PC-9 (cell line): ENCODE data around the gene IGF2BP2.

Experiments used
- CTCF ChIP-seq: fragments of 200-600 bp; sonication (generic); conservative IDR thresholded peaks from 2 replicates; pipeline ENCODE4 v1.6.1; 2017; ENCODE audit warnings: mixed run types, antibody characterized with exemption, mild to moderate bottlenecking, moderate library complexity
- EZH2 ChIP-seq: fragments of 200-600 bp; sonication (generic); IDR thresholded peaks from 2 replicates; pipeline ENCODE4 v1.8.0; 2017; ENCODE audit warnings: antibody characterized with exemption, low read depth

GRCh38 chr3:185687271-185687878 lies 137.5 kb downstream of the IGF2BP2 start:
- TF ChIP-seq CTCF (no peak), EZH2 (no peak)
